ENCODE results near the gene DDX1.

GRCh38 chr2:15614545-15615300 lies 23.1 kb downstream of the DDX1 start:
- TF ChIP-seq POLR2A (IDR thresholded peaks at IDR 0.05; ENCODE audit: low read depth, low read length) (no peak), TAF1 (IDR thresholded peaks at IDR 0.05; ENCODE audit: low read depth, low read length) (no peak), POLR2AphosphoS5 (IDR thresholded peaks at IDR 0.05; ENCODE audit: low read depth, low read length) (no peak), POU2F2 (IDR thresholded peaks at IDR 0.05; ENCODE audit: low read depth, low read length) (no peak)
